ENCODE data around the gene NAA40. TPM values are rescaled to one million over a fixed set of nuclear protein-coding genes. Genes with fewer than 3 reads are reported as not detected.

The NAA40 gene
- total and polyA plus RNA-seq, 2 of the 13 experiments (the other 11 are each of a cell fraction or from before 2014, with no cell fraction given) = 11.1 to 17.9 TPM

DNA sequence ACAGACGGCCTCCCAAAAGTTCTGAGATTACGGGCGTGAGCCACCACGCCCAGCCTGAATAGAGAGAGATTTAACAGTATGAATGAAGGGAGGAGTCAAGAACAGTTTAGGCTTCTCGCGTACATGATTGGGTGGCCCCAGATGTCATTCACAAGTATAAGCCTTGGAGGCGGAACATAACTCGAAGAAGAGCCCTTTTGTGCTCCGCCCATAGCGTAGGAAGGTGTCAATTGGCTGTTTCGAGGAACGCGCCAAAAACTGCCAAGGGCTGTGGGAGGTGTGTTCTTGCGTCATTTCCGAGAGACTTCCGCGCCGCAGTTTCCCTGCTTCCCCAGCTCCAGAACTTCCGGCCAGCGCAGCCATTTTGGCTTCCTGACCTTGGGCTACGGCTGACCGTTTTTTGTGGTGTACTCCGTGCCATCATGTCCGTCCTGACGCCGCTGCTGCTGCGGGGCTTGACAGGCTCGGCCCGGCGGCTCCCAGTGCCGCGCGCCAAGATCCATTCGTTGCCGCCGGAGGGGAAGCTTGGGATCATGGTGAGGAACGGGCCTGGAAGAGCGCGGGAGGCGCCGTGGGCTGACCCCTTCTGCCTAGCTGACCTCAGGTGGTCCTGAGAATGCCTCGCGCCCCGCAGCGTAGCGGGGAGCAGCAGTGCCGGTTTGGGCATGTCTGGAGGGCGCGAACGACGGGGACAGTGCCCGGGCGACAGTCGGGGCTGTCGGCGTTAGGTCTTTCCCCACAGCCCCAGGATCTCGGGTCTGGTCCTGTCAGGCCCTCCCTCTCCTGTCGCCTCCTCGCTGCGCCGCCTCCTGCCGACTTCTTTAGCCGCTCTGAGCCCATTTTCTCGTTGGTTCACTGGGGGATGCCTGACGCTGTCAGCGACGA is 35.7 kb downstream of the NAA40 start, which contains the start of gene COX8A (continued):
- TF ChIP-seq, protein P1, sequence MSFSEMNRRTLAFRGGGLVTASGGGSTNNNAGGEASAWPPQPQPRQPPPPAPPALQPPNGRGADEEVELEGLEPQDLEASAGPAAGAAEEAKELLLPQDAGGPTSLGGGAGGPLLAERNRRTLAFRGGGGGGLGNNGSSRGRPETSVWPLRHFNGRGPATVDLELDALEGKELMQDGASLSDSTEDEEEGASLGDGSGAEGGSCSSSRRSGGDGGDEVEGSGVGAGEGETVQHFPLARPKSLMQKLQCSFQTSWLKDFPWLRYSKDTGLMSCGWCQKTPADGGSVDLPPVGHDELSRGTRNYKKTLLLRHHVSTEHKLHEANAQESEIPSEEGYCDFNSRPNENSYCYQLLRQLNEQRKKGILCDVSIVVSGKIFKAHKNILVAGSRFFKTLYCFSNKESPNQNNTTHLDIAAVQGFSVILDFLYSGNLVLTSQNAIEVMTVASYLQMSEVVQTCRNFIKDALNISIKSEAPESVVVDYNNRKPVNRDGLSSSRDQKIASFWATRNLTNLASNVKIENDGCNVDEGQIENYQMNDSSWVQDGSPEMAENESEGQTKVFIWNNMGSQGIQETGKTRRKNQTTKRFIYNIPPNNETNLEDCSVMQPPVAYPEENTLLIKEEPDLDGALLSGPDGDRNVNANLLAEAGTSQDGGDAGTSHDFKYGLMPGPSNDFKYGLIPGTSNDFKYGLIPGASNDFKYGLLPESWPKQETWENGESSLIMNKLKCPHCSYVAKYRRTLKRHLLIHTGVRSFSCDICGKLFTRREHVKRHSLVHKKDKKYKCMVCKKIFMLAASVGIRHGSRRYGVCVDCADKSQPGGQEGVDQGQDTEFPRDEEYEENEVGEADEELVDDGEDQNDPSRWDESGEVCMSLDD (CRISPR knock-in tag; IDR thresholded peaks at IDR 0.05; ENCODE audit: borderline replicate concordance) = 0 out of 2 replicates have a peak, but pooled peaks have one; percentile 49
- TF ChIP-seq REXO4 (CRISPR knock-in tag; IDR thresholded peaks at IDR 0.05; ENCODE audit: borderline replicate concordance) (no peak), FOSL1 (CRISPR knock-in tag; IDR thresholded peaks at IDR 0.05; ENCODE audit: borderline replicate concordance) (0 out of 2 replicates have a peak, but pooled peaks have one; percentile 5), ZNF615 (CRISPR knock-in tag; IDR thresholded peaks at IDR 0.05; ENCODE audit: borderline replicate concordance) (no peak), ADNP (CRISPR knock-in tag; IDR thresholded peaks at IDR 0.05) (no peak), ZNF883 (CRISPR knock-in tag; IDR thresholded peaks at IDR 0.05; ENCODE audit: not compliant biosample characterization) (peak; percentile 87), ZNF777 (CRISPR knock-in tag; IDR thresholded peaks at IDR 0.05) (0 out of 2 replicates have a peak, but pooled peaks have one; percentile 41), BCL6 (CRISPR knock-in tag; IDR thresholded peaks at IDR 0.05) (peak; percentile 52), AHR (CRISPR knock-in tag; IDR thresholded peaks at IDR 0.05) (peak; percentile 63; the same call in 1 of the 2 replicates), KLF13 (CRISPR knock-in tag; IDR thresholded peaks at IDR 0.05) (0 out of 2 replicates have a peak, but pooled peaks have one; percentile 33), WIZ (CRISPR knock-in tag; IDR thresholded peaks at IDR 0.05) (no peak), NFYC (CRISPR knock-in tag; IDR thresholded peaks at IDR 0.05) (peak; percentile 92), FOXK1 (CRISPR knock-in tag; IDR thresholded peaks at IDR 0.05; ENCODE audit: borderline replicate concordance, low read depth) (peak; percentile 60; the same call in 1 of the 2 replicates), IRX3 (CRISPR knock-in tag; IDR thresholded peaks at IDR 0.05; ENCODE audit: borderline replicate concordance, low read depth) (0 out of 2 replicates have a peak, but pooled peaks have one; percentile 44), ETV6 (CRISPR knock-in tag; conservative IDR thresholded peaks at IDR 0.05) (peak; percentile 77), SUZ12 (IDR thresholded peaks at IDR 0.05; ENCODE audit: low read depth, low read length) (no peak), ZZZ3 (CRISPR knock-in tag; IDR thresholded peaks at IDR 0.05; ENCODE audit: borderline replicate concordance) (0 out of 2 replicates have a peak, but pooled peaks have one; percentile 12), TBP (CRISPR knock-in tag; IDR thresholded peaks at IDR 0.05) (no peak), ZFP36 (IDR thresholded peaks at IDR 0.05; ENCODE audit: borderline replicate concordance, low read depth, low read length, partially characterized antibody) (no peak), ZNF773 (CRISPR knock-in tag; IDR thresholded peaks at IDR 0.05; ENCODE audit: borderline replicate concordance) (0 out of 2 replicates have a peak, but pooled peaks have one; percentile 13)
- TF ChIP-seq, protein P2, sequence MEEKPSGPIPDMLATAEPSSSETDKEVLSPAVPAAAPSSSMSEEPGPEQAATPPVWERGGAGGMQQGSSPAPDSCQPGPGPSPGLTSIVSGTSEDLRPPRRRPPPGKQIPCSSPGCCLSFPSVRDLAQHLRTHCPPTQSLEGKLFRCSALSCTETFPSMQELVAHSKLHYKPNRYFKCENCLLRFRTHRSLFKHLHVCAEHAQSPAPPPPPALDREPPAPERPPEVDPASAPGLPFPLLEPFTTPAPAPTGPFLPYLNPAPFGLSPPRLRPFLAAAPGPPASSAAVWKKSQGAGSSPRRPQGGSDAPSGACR (CRISPR knock-in tag; IDR thresholded peaks at IDR 0.05) = 0 out of 2 replicates have a peak, but pooled peaks have one; percentile 58
- TF ChIP-seq, protein P3, sequence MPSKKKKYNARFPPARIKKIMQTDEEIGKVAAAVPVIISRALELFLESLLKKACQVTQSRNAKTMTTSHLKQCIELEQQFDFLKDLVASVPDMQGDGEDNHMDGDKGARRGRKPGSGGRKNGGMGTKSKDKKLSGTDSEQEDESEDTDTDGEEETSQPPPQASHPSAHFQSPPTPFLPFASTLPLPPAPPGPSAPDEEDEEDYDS (CRISPR knock-in tag; IDR thresholded peaks at IDR 0.05) = peak; percentile 70
